Astrocyte (in vitro differentiated cells and primary cell): Measurements from ENCODE around the gene CYREN. TPM values are rescaled to one million over a fixed set of nuclear protein-coding genes. Genes with fewer than 3 reads are reported as not detected.

Experiments used
- DNase-seq: peaks from one replicate; pipeline ENCODE4 v3.0.0-alpha.2; 2010; ENCODE audit warnings: low read depth
- FAIRE-seq: peaks from 2 replicates; lab custom pipeline; 2011; peaks lifted over from hg19 to GRCh38; lab: Jason Lieb, UNC
- H2AFZ ChIP-seq: 2 replicates; pipeline ENCODE4 v1.6.0; 2012; ENCODE audit warnings: low read depth, low read length, inconsistent platforms
- H3K27ac ChIP-seq: 2 replicates; pipeline ENCODE4 v1.5.1; 2011; ENCODE audit warnings: low read depth, low read length, inconsistent platforms
- H3K27me3 ChIP-seq: 2 replicates; pipeline ENCODE4 v1.6.0; 2011; ENCODE audit warnings: low read length, inconsistent platforms; ENCODE audit not compliant: insufficient read depth
- H3K36me3 ChIP-seq: 2 replicates; pipeline ENCODE4 v1.5.1; 2011; ENCODE audit warnings: low read length, inconsistent platforms; ENCODE audit not compliant: insufficient read depth
- H3K4me1 ChIP-seq: 2 replicates; pipeline ENCODE4 v1.5.1; 2011; ENCODE audit warnings: low read length, inconsistent platforms; ENCODE audit not compliant: insufficient read depth
- H3K4me2 ChIP-seq: 2 replicates; pipeline ENCODE4 v1.6.0; 2012; ENCODE audit warnings: low read length, inconsistent platforms
- H3K4me3 ChIP-seq: 2 replicates; pipeline ENCODE4 v1.5.1; 2011; ENCODE audit warnings: low read depth, mild to moderate bottlenecking, low read length, inconsistent platforms; ENCODE audit not compliant: insufficient read depth
- H3K79me2 ChIP-seq: 2 replicates; pipeline ENCODE4 v1.6.0; 2012; ENCODE audit warnings: mild to moderate bottlenecking, low read length, inconsistent platforms; ENCODE audit not compliant: insufficient read depth
- H3K9ac ChIP-seq: 2 replicates; pipeline ENCODE4 v1.6.0; 2012; ENCODE audit warnings: mild to moderate bottlenecking, low read length, inconsistent platforms
- H3K9me3 ChIP-seq: 2 replicates; pipeline ENCODE4 v1.5.1; 2012; ENCODE audit warnings: low read depth, mild to moderate bottlenecking, low read length, inconsistent platforms; ENCODE audit not compliant: insufficient read depth
- H4K20me1 ChIP-seq: 2 replicates; pipeline ENCODE4 v1.6.0; 2012; ENCODE audit warnings: low read length, inconsistent platforms; ENCODE audit not compliant: insufficient read depth
- H3K27ac Mint-ChIP-seq: one replicate; pipeline ENCODE4 v1.8.0; 2021; ENCODE audit warnings: mild to moderate bottlenecking, mixed read lengths; ENCODE audit not compliant: unreplicated experiment
- H3K27me3 Mint-ChIP-seq: one replicate; pipeline ENCODE4 v1.8.0; 2021; ENCODE audit warnings: low read depth, mixed read lengths; ENCODE audit not compliant: unreplicated experiment
- H3K36me3 Mint-ChIP-seq: one replicate; pipeline ENCODE4 v1.8.0; 2021; ENCODE audit warnings: low read depth, mixed read lengths; ENCODE audit not compliant: unreplicated experiment
- H3K4me1 Mint-ChIP-seq: one replicate; pipeline ENCODE4 v1.8.0; 2021; ENCODE audit warnings: low read depth, mixed read lengths; ENCODE audit not compliant: unreplicated experiment
- H3K4me3 Mint-ChIP-seq: one replicate; pipeline ENCODE4 v1.8.0; 2021; ENCODE audit warnings: mild to moderate bottlenecking, moderate library complexity, mixed read lengths; ENCODE audit not compliant: unreplicated experiment
- H3K9me3 Mint-ChIP-seq: one replicate; pipeline ENCODE4 v1.8.0; 2021; ENCODE audit warnings: mild to moderate bottlenecking, mixed read lengths; ENCODE audit not compliant: unreplicated experiment
- CTCF ChIP-seq: IDR thresholded peaks from 2 replicates; pipeline ENCODE4 v1.5.1; 2011; ENCODE audit warnings: low read depth, mild to moderate bottlenecking, inconsistent platforms, low read length, moderate library complexity; ENCODE audit not compliant: insufficient read depth
- EZH2 ChIP-seq: IDR thresholded peaks from 2 replicates; pipeline ENCODE4 v1.6.1; 2012; ENCODE audit warnings: mild to moderate bottlenecking, low read length, inconsistent platforms; ENCODE audit not compliant: insufficient read depth
- total RNA-seq: library from RNA; stranded (reverse); gene quantifications from 2 replicates; pipeline ENCODE4 v1.2.1, GENCODE V29; 2021

CYREN gene
- total RNA-seq, 1 donor from 2014 or later, result 31.0 TPM

- H3K36me3 Mint-ChIP-seq, result peaks cover 30% of the 10 kb centered on the region
- Histone ChIP-seq H3K4me1 (peaks cover 15% of the 10 kb centered on the region), H3K4me3 (no peak overlapping the region), H3K27ac (peak overlapping the region; percentile 86), H3K4me2 (peak overlapping the region; percentile 97), H3K79me2 (peaks cover 33% of the 10 kb centered on the region), H4K20me1 (peaks cover 25% of the 10 kb centered on the region), H3K9ac (peak overlapping the region; percentile 89), H3K27me3 (no peaks in the 10 kb centered on the region), H3K36me3 (peaks cover 27% of the 10 kb centered on the region), H3K9me3 (no peaks in the 10 kb centered on the region), H2AFZ (no peak overlapping the region)
- peaks cover 22% of the 10 kb centered on the region for H3K4me1 Mint-ChIP-seq
- FAIRE-seq (no peak), DNase-seq (no peak)
- H3K27ac Mint-ChIP-seq, result peak overlapping the region; percentile 87
- no peaks in the 10 kb centered on the region for H3K9me3 Mint-ChIP-seq
- TF ChIP-seq CTCF, result no peak
- no peak for TF ChIP-seq EZH2
- H3K4me3 Mint-ChIP-seq, result peak overlapping the region; percentile 96
- H3K27me3 Mint-ChIP-seq, result no peaks in the 10 kb centered on the region
Observed at GRCh38 chr7:135168489-135169140, 1.9 kb downstream of the CYREN start.

- TF ChIP-seq CTCF (no peak), EZH2 (no peak)
- H3K27ac Mint-ChIP-seq, result no peak overlapping the region
- DNase-seq (no peak), FAIRE-seq (no peak)
- no peaks in the 10 kb centered on the region for H3K9me3 ChIP-seq
- peaks cover 22% of the 10 kb centered on the region for H3K4me1 Mint-ChIP-seq
- no peak overlapping the region for H3K27ac ChIP-seq
- H3K79me2 ChIP-seq, result peaks cover 33% of the 10 kb centered on the region
- peaks cover 27% of the 10 kb centered on the region for H3K36me3 ChIP-seq
- H3K4me1 ChIP-seq, result peaks cover 15% of the 10 kb centered on the region
- no peaks in the 10 kb centered on the region for H3K27me3 ChIP-seq
- H3K9me3 Mint-ChIP-seq, result no peaks in the 10 kb centered on the region
- H3K36me3 Mint-ChIP-seq, result peaks cover 31% of the 10 kb centered on the region
- H3K4me2 ChIP-seq, result no peak overlapping the region
- no peak overlapping the region for H3K4me3 ChIP-seq
- H4K20me1 ChIP-seq, result peaks cover 25% of the 10 kb centered on the region
- H3K9ac ChIP-seq, result no peak overlapping the region
- H2AFZ ChIP-seq, result no peak overlapping the region
- peak overlapping the region; percentile 42 for H3K4me3 Mint-ChIP-seq
- no peaks in the 10 kb centered on the region for H3K27me3 Mint-ChIP-seq
Observed at GRCh38 chr7:135168001-135168400, 2.5 kb downstream of the CYREN start.

GRCh38 chr7:135167365-135167917 is 3.1 kb downstream of the CYREN start:
- Mint-ChIP-seq H3K27me3 (no peaks in the 10 kb centered on the region), H3K27ac (peak overlapping the region; percentile 31), H3K4me3 (no peak overlapping the region), H3K36me3 (peaks cover 34% of the 10 kb centered on the region), H3K4me1 (peaks cover 22% of the 10 kb centered on the region), H3K9me3 (no peaks in the 10 kb centered on the region)
- no peak overlapping the region for H2AFZ ChIP-seq
- H3K4me3 ChIP-seq, result no peak overlapping the region
- no peak overlapping the region for H3K27ac ChIP-seq
- peaks cover 25% of the 10 kb centered on the region for H4K20me1 ChIP-seq
- no peak overlapping the region for H3K4me2 ChIP-seq
- H3K9ac ChIP-seq, result no peak overlapping the region
- TF ChIP-seq EZH2 (no peak), CTCF (no peak)
- no peak for FAIRE-seq
- peaks cover 15% of the 10 kb centered on the region for H3K4me1 ChIP-seq
- no peaks in the 10 kb centered on the region for H3K9me3 ChIP-seq
- peaks cover 33% of the 10 kb centered on the region for H3K79me2 ChIP-seq
- H3K27me3 ChIP-seq, result no peaks in the 10 kb centered on the region
- H3K36me3 ChIP-seq, result peaks cover 27% of the 10 kb centered on the region
- DNase-seq, result no peak
